Osteocyte (in vitro differentiated cells): ENCODE results near the gene ACAD9. TPM values are rescaled to one million over a fixed set of nuclear protein-coding genes. Genes with fewer than 3 reads are reported as not detected.
"Not testable (repeated sequence)": the region's sequence is repeated elsewhere in the genome, so short reads cannot be mapped to it uniquely, and the experiment has no call there.

Source experiments
- DNase-seq: peaks from one replicate; pipeline ENCODE4 v3.0.0; 2021; ENCODE audit warnings: mixed read lengths; ENCODE audit not compliant: unreplicated experiment; ENCODE audit errors: extremely low spot score
- H3K27ac Mint-ChIP-seq: one replicate; pipeline ENCODE4 v1.8.0; 2021; ENCODE audit warnings: mild to moderate bottlenecking, mixed read lengths; ENCODE audit not compliant: unreplicated experiment
- H3K27me3 Mint-ChIP-seq: one replicate; pipeline ENCODE4 v1.8.0; 2021; ENCODE audit warnings: mixed read lengths; ENCODE audit not compliant: unreplicated experiment
- H3K36me3 Mint-ChIP-seq: one replicate; pipeline ENCODE4 v1.8.0; 2021; ENCODE audit warnings: mixed read lengths; ENCODE audit not compliant: unreplicated experiment
- H3K4me1 Mint-ChIP-seq: one replicate; pipeline ENCODE4 v1.8.0; 2021; ENCODE audit warnings: mixed read lengths; ENCODE audit not compliant: unreplicated experiment
- H3K4me3 Mint-ChIP-seq: one replicate; pipeline ENCODE4 v1.8.0; 2021; ENCODE audit warnings: mild to moderate bottlenecking, moderate library complexity, mixed read lengths; ENCODE audit not compliant: unreplicated experiment
- H3K9me3 Mint-ChIP-seq: one replicate; pipeline ENCODE4 v1.8.0; 2021; ENCODE audit warnings: mixed read lengths; ENCODE audit not compliant: unreplicated experiment
- CTCF ChIP-seq: fragments of 200-600 bp; sonication (generic); IDR thresholded peaks from 2 replicates; pipeline ENCODE4 v1.5.0; 2021; ENCODE audit warnings: antibody characterized with exemption, mild to moderate bottlenecking, moderate library complexity
- long read RNA-seq: library from polyadenylated mRNA; unstranded; transcript quantifications from one replicate; pipeline ENCODE4 v2.0.0, GENCODE V29; 2021
- total RNA-seq: library from RNA; stranded (reverse); gene quantifications from 2 replicates; pipeline ENCODE4 v1.2.1, GENCODE V29; 2021

ACAD9 gene
- total RNA-seq = 45.4 and 50.8 TPM in 2 replicates
- long read RNA-seq, transcript ACAD9-206 (18 exons, 2,431 nt) = minor isoform, 19 of 289 reads
- long read RNA-seq, transcript ACAD9-201 (18 exons, 2,454 nt) = major isoform, 222 of 289 reads
- long read RNA-seq, partial matches to known transcripts = 28 of 289 reads
- long read RNA-seq, other reads (novel, unspliced or antisense) = 20 of 289 reads

GRCh38 chr3:128879125-128879969, at the start of gene ACAD9:
Gene ACAD9 (plus strand): TSS chr3:128879620. CDS start chr3:128879692, 72 bp downstream.
- no peaks in the 10 kb centered on the region for H3K9me3 Mint-ChIP-seq
- TF ChIP-seq CTCF = no peak
- H3K4me3 Mint-ChIP-seq = peak within 1 kb of the TSS; percentile 87
- H3K27me3 Mint-ChIP-seq = peaks cover 6% of the 10 kb centered on the region
- peaks cover 6% of the 10 kb centered on the region for H3K36me3 Mint-ChIP-seq
- peaks cover 44% of the 10 kb centered on the region for H3K4me1 Mint-ChIP-seq
- H3K27ac Mint-ChIP-seq = peak within 1 kb of the TSS; percentile 96
- peak; percentile 100 for DNase-seq

- not testable (repeated sequence) for H3K4me1 Mint-ChIP-seq
Measured at GRCh38 chr3:128829925-128830625, 49.3 kb upstream of the ACAD9 start.

GRCh38 chr3:128830762-128831161, 48.7 kb upstream of the ACAD9 start:
- H3K9me3 Mint-ChIP-seq, DNase-seq, H3K27me3 Mint-ChIP-seq, H3K4me1 Mint-ChIP-seq, H3K4me3 Mint-ChIP-seq, H3K27ac Mint-ChIP-seq, H3K36me3 Mint-ChIP-seq: not testable (repeated sequence)

More at GRCh38 chr3:128829925-128830625, 49.3 kb upstream of the ACAD9 start:
- not testable (repeated sequence) for H3K27ac Mint-ChIP-seq, DNase-seq, H3K27me3 Mint-ChIP-seq, H3K4me3 Mint-ChIP-seq, H3K9me3 Mint-ChIP-seq, H3K36me3 Mint-ChIP-seq

- DNase-seq, H3K27ac Mint-ChIP-seq, H3K36me3 Mint-ChIP-seq, H3K4me1 Mint-ChIP-seq, H3K9me3 Mint-ChIP-seq, H3K4me3 Mint-ChIP-seq, H3K27me3 Mint-ChIP-seq: not testable (repeated sequence)
Measured at GRCh38 chr3:128832979-128833378, 46.4 kb upstream of the ACAD9 start.

GRCh38 chr3:128835096-128835495, 44.3 kb upstream of the ACAD9 start:
- TF ChIP-seq CTCF = no peak
- Mint-ChIP-seq H3K4me1 (no peaks in the 10 kb centered on the region), H3K27ac (no peak overlapping the region), H3K4me3 (no peak overlapping the region), H3K36me3 (no peaks in the 10 kb centered on the region), H3K9me3 (no peaks in the 10 kb centered on the region), H3K27me3 (peaks cover under 1% of the 10 kb centered on the region)
- DNase-seq = no peak

GRCh38 chr3:128841926-128842920, 37.2 kb upstream of the ACAD9 start:
- Mint-ChIP-seq H3K27ac (no peak overlapping the region), H3K4me3 (no peak overlapping the region), H3K27me3 (peaks cover 8% of the 10 kb centered on the region), H3K9me3 (no peaks in the 10 kb centered on the region), H3K4me1 (peaks cover 12% of the 10 kb centered on the region), H3K36me3 (no peaks in the 10 kb centered on the region)
- no peak for TF ChIP-seq CTCF
- no peak for DNase-seq
